Mucosa of rectum (tissue), 2 donors: ENCODE measurements around the gene SKIC3.

Experiments used
- H3K27ac ChIP-seq, 2 donors: one replicate each; pipeline ENCODE4 v1.7.0; 2013; ENCODE audit warnings: inconsistent platforms in 2 of 2, low read depth in 2 of 2, low read length in 2 of 2
- H3K27me3 ChIP-seq, 2 donors: one replicate each; pipeline ENCODE4 v1.7.0; 2013; ENCODE audit warnings: low read length in 2 of 2; ENCODE audit not compliant: control insufficient read depth in 2 of 2, insufficient read depth in 2 of 2
- H3K36me3 ChIP-seq, 2 donors: one replicate each; pipeline ENCODE4 v1.7.0; 2013; ENCODE audit warnings: low read length in 2 of 2; ENCODE audit not compliant: control insufficient read depth in 2 of 2, insufficient read depth in 2 of 2
- H3K4me1 ChIP-seq, 2 donors: one replicate each; pipeline ENCODE4 v1.7.0; 2013; ENCODE audit warnings: low read length in 2 of 2, mild to moderate bottlenecking in 1 of 2; ENCODE audit not compliant: control insufficient read depth in 2 of 2, insufficient read depth in 2 of 2
- H3K4me3 ChIP-seq, 2 donors: one replicate each; pipeline ENCODE4 v1.7.0; 2013; ENCODE audit warnings: low read length in 2 of 2
- H3K9ac ChIP-seq, 2 donors: one replicate each; pipeline ENCODE4 v1.7.0; 2013; ENCODE audit warnings: low read length in 2 of 2, low read depth in 1 of 2, mild to moderate bottlenecking in 1 of 2
- H3K9me3 ChIP-seq, 2 donors: one replicate each; pipeline ENCODE4 v1.7.0; 2013; ENCODE audit warnings: low read length in 2 of 2; ENCODE audit not compliant: control insufficient read depth in 2 of 2
- donor health status: healthy.
- donor health status: Normal muscosa, but diverticular disease.

SKIC3 gene

DNA sequence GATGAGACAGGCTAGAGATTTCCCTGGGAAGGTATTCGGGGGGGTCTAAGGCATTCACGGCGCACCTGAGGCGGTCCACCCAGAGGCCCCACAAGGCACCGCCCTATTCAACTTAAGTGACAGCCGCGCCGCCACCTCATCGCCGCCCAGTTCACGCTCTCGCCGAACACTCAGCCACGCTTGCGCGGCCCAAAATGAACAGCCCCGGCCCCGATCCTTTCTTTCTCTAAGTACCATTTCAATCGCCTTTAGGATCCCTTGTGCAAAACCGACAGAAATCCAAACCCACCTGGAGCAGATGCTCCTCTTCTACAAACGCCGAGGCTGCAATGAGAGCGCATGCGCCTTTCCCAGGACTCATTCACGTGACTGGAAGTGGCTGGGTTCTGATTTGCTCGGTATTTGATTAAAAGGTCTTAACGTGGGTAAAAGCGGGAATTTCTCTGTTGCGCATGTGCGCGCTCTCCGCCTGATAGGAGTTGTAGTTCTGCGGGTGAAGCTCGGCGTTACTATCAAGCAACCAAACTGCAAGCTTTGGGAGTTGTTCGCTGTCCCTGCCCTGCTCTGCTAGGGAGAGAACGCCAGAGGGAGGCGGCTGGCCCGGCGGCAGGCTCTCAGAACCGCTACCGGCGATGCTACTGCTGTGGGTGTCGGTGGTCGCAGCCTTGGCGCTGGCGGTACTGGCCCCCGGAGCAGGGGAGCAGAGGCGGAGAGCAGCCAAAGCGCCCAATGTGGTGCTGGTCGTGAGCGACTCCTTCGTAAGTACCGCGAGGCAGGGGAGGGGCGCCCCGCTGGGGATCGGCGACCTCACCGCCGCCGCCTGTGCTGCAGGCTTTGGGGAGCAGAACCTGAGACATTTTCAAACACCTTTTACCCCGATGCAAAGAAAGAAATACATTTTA, at the start of gene SKIC3, which contains the start of gene ARSK:
Gene SKIC3, minus strand, starts transcription at position 331 of the 902 bp plus-strand sequence. CDS start 7,827 bp downstream, outside the sequence.
Gene ARSK, plus strand, starts transcription at position 455 of the 902 bp plus-strand sequence. Its CDS starts 178 bp downstream, at position 633.
- no peaks in the 10 kb centered on the region for H3K9me3 ChIP-seq
- no peaks in the 10 kb centered on the region for H3K27me3 ChIP-seq
- H3K9ac ChIP-seq: peak within 1 kb of the TSS; percentile 87 to 95
- peak within 1 kb of the TSS; percentile 85 to 90 for H3K27ac ChIP-seq
- peak within 1 kb of the TSS; percentile 98 to 99 for H3K4me3 ChIP-seq
- H3K36me3 ChIP-seq: peaks cover 0 to under 1% of the 10 kb centered on the region in 2 donors
- peaks cover 14 to 16% of the 10 kb centered on the region in 2 donors for H3K4me1 ChIP-seq

DNA sequence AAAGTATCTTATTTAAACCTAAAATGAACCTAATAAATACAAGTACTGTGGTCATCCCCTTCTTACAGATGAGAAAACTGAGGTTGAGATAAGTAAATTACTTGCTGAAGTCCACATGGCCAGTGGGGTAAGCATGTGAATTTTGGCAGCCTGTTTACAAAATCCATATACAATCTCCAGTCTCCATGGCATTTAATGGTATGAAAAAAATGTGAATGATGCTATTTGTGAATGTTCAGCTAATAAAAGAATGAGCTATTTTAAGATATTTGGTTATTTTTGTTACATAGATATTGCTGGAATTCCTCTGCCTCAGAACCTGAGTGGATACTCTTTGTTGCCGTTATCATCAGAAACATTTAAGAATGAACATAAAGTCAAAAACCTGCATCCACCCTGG, 45.8 kb upstream of the SKIC3 start:
- Histone ChIP-seq H3K27ac (no peak overlapping the region), H3K4me1 (no peaks in the 10 kb centered on the region), H3K27me3 (no peaks in the 10 kb centered on the region), H3K9me3 (no peaks in the 10 kb centered on the region), H3K9ac (no peak overlapping the region), H3K4me3 (no peak overlapping the region), H3K36me3 (peaks cover 0 to 2% of the 10 kb centered on the region in 2 donors)

DNA sequence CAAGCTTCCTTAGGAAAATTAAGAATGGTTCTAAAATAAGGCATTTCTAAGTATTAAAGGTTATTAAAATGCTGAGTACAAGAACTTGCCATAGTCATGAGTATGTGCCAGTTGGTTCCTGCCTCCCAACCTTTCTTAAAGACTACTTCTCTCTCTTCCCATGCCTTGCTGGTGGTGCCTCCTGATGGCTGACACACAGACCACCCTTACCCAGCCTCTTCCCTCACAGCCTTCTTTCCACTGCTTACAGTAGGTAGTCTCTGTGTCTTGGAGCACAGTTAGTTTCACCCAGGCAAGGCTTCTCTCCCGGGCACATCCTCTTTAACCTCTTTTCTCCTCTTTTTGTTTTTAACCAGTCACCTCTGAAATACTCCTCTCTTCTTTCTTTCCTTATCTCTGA, 44.5 kb upstream of the SKIC3 start:
- H3K4me1 ChIP-seq: no peaks in the 10 kb centered on the region
- no peaks in the 10 kb centered on the region for H3K9me3 ChIP-seq
- peaks cover 0 to 2% of the 10 kb centered on the region in 2 donors for H3K36me3 ChIP-seq
- no peak overlapping the region for H3K4me3 ChIP-seq
- no peaks in the 10 kb centered on the region for H3K27me3 ChIP-seq
- no peak overlapping the region for H3K9ac ChIP-seq
- H3K27ac ChIP-seq: no peak overlapping the region

DNA sequence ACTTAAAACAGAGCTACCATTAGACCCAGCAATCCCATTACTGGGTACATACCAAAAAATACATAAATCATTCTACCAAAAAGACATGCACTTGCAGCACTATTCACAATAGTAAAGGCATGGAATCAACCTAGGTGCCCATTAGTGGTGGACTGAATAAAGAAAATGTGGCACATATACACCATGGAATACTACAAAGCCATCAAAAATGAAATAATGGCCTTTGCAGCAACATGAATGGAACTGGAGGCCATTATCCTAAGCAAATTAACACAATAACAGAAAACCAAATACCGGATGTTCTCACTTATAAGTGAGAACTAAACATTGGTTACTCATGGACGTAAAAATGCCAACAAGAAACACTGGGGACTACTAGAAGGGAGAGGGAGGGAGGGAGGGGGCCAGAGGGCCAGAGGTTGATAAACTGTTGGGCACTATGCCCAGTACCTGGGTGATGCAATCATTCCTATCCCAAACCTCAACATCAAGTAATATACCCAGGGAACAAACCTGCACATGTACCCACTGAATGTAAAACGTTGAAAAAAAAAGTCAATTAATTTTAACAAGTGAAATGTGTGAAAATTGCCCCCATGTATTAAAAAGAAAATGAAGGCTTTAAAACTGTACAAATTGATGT, 40.6 kb upstream of the SKIC3 start:
- H3K9me3 ChIP-seq: no peaks in the 10 kb centered on the region
- H3K27me3 ChIP-seq: no peaks in the 10 kb centered on the region
- H3K27ac ChIP-seq: no peak overlapping the region
- no peaks in the 10 kb centered on the region for H3K4me1 ChIP-seq
- no peak overlapping the region for H3K9ac ChIP-seq
- H3K4me3 ChIP-seq: no peak overlapping the region
- H3K36me3 ChIP-seq: no peaks in the 10 kb centered on the region

DNA sequence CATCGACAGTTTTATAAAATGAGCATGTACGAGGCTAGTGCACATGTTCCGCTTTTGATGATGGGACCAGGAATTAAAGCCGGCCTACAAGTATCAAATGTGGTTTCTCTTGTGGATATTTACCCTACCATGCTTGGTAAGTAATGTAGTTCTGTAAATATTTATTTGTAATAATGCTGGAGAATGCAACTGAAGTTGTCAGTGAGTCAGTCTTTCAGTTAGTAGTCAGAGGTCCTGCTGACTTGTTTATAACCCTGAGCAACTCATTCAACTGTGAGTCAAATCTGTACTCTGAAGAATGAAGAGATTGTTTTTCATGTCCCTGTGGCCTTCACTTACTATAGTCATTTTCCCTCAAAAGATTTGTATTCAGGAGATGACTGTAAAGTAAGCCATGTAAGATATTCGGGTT, 36.7 kb upstream of the SKIC3 start:
- no peak overlapping the region for H3K4me3 ChIP-seq
- H3K4me1 ChIP-seq: no peaks in the 10 kb centered on the region
- no peak overlapping the region for H3K27ac ChIP-seq
- no peaks in the 10 kb centered on the region for H3K36me3 ChIP-seq
- no peaks in the 10 kb centered on the region for H3K9me3 ChIP-seq
- H3K9ac ChIP-seq: no peak overlapping the region
- H3K27me3 ChIP-seq: no peaks in the 10 kb centered on the region

DNA sequence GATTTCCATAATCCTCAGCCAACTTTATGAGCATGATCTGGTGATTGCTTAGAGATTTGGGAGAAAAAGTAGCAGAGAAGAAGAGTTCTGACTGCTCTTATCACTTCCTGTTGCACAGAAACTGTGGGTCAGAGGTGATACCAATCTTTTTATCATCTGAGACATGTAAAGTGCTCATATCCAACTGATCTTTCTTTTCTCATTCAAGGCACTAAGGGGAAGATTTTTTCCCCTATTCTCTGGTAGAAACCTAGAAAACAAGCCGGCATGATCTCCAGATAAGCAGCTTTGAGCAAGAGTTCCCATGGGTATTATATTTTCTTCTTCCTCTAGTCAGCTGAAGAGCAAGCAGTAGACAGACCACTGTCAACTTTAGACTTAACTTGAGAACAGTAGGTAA, 36.1 kb upstream of the SKIC3 start:
- Histone ChIP-seq H3K27me3 (no peaks in the 10 kb centered on the region), H3K9me3 (no peaks in the 10 kb centered on the region), H3K9ac (no peak overlapping the region), H3K4me1 (no peaks in the 10 kb centered on the region), H3K36me3 (no peaks in the 10 kb centered on the region), H3K4me3 (no peak overlapping the region), H3K27ac (no peak overlapping the region)

DNA sequence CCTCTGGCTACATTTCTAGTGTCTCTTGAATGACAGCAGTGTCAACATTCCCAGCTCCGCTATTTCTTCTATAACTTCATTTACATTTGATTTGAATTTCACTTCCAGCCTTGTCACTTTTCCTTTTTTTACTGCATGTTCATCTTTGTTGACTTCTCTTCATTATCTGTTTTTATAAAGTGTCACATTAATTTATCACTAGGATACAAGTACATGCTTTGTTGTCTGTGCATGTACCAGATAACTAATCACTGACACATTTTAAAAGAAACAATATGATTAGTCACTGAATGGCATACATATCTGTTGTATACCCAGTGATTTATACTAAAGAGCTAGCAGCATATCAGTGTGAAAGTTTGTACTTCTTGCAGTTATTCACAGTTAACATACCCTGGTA, 29.2 kb upstream of the SKIC3 start:
- H3K4me3 ChIP-seq: no peak overlapping the region
- no peak overlapping the region for H3K9ac ChIP-seq
- H3K36me3 ChIP-seq: no peaks in the 10 kb centered on the region
- H3K9me3 ChIP-seq: no peaks in the 10 kb centered on the region
- no peaks in the 10 kb centered on the region for H3K27me3 ChIP-seq
- no peak overlapping the region for H3K27ac ChIP-seq
- H3K4me1 ChIP-seq: no peaks in the 10 kb centered on the region

DNA sequence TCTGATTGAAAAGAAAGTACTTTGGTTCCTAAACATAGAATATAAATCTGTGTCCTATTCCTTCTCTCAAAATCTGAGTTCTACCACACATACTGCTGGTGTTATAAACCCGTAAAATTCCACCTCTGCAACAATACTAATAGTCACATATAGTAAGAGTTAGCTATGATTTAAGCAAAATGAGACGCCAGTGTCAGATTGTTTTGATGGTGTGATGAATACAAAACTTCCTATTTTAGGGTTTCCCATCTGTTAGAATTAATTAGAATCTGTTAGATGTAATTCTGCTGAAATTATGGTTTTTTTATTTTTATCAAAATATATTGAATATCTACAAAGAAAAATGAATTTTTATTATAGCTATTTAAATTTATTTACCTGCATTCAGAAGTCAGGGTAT, 26.8 kb upstream of the SKIC3 start:
- Histone ChIP-seq H3K36me3 (no peaks in the 10 kb centered on the region), H3K9me3 (no peaks in the 10 kb centered on the region), H3K27ac (no peak overlapping the region), H3K27me3 (no peaks in the 10 kb centered on the region), H3K9ac (no peak overlapping the region), H3K4me3 (no peak overlapping the region), H3K4me1 (no peaks in the 10 kb centered on the region)

DNA sequence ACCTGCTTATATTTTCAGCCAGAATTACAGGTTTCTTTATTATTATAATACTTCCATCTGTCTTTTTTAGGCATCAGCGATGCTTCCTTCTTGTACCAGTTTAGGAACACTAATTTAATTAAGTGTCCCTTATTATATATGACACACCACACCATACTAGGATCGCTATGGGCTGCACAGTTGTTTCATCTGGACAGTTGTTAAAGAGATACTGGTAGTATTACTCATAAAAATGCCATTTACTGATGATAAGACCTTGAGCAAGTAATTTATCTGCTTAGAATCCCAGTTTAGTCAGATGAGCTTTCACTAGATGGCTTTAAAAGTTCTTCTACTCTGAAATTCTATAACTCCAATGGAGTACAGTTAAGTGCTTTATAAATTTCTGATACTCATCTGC, 17.2 kb upstream of the SKIC3 start:
- Histone ChIP-seq H3K27me3 (no peaks in the 10 kb centered on the region), H3K9ac (no peak overlapping the region), H3K36me3 (peaks cover 0 to 5% of the 10 kb centered on the region in 2 donors)

DNA sequence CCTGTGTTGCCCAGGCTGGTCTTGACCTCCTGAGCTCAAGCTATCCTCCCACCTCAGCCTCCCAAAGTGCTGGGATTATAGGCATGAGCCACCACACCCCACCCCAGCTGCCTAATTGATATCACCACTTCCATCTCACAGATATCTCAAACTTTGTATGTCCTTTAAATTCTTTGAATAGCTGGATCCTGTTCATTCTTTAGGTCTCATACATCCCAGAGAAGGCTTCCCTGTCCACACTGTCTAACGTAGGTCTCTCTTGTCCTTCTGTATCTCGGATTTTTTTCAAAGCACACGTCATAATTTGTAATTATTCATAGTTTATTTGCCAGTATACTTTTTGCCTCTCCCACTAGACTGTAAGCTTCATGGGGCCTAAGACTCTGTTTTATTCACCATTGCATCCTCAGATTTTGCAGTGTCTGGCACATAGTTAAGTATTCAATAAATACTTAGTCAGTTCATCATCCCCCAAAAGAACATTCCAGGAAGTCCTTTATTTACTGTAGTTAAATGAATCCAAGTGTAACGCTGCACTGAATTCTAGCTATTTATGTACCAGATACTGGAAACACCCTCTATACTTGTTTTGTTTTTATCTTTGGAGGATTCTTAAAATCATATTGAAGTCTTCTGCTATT, 10.6 kb upstream of the SKIC3 start:
- H3K9me3 ChIP-seq: no peaks in the 10 kb centered on the region
- peaks cover 0 to 5% of the 10 kb centered on the region in 2 donors for H3K36me3 ChIP-seq
- H3K4me3 ChIP-seq: no peak overlapping the region
- no peaks in the 10 kb centered on the region for H3K27me3 ChIP-seq
- H3K27ac ChIP-seq: no peak overlapping the region
- no peak overlapping the region for H3K9ac ChIP-seq
- no peaks in the 10 kb centered on the region for H3K4me1 ChIP-seq

More for the DNA sequence above, 17.2 kb upstream of the SKIC3 start:
- H3K4me1 ChIP-seq: no peaks in the 10 kb centered on the region
- H3K27ac ChIP-seq: no peak overlapping the region
- H3K9me3 ChIP-seq: no peaks in the 10 kb centered on the region
- no peak overlapping the region for H3K4me3 ChIP-seq
